HEK293 (cell line): ENCODE results near the gene ID1.

Experiments used
- KLF16 ChIP-seq: fragments of 450-650 bp; formaldehyde crosslinking; IDR thresholded peaks from 2 replicates; pipeline ENCODE4 v1.5.1; 2017; ENCODE audit warnings: missing biosample characterization, missing genetic modification characterization
- KLF8 ChIP-seq: fragments of 450-650 bp; formaldehyde crosslinking; IDR thresholded peaks from 2 replicates; pipeline ENCODE4 v1.5.1; 2016; ENCODE audit warnings: missing biosample characterization, missing genetic modification characterization
- TRIM28 ChIP-seq: IDR thresholded peaks from 2 replicates; pipeline ENCODE4 v1.6.1; 2011; ENCODE audit warnings: low read length, control low read depth, borderline replicate concordance
- ZNF121 ChIP-seq: fragments of 450-650 bp; formaldehyde crosslinking; IDR thresholded peaks from 2 replicates; pipeline ENCODE4 v1.5.1; 2016; ENCODE audit warnings: missing biosample characterization, missing genetic modification characterization
- ZNF138 ChIP-seq: fragments of 450-650 bp; formaldehyde crosslinking; IDR thresholded peaks from 2 replicates; pipeline ENCODE4 v1.5.1; 2016; ENCODE audit warnings: missing biosample characterization, missing genetic modification characterization, borderline replicate concordance
- ZNF184 ChIP-seq: fragments of 450-650 bp; IDR thresholded peaks from 2 replicates; pipeline ENCODE4 v1.5.1; 2018; ENCODE audit warnings: missing biosample characterization, mild to moderate bottlenecking, missing genetic modification characterization
- ZNF311 ChIP-seq: fragments of 450-650 bp; formaldehyde crosslinking; IDR thresholded peaks from 2 replicates; pipeline ENCODE4 v1.5.1; 2017; ENCODE audit warnings: missing biosample characterization, missing genetic modification characterization, borderline replicate concordance
- ZNF585B ChIP-seq: fragments of 450-650 bp; formaldehyde crosslinking; IDR thresholded peaks from 2 replicates; pipeline ENCODE4 v1.5.1; 2016; ENCODE audit warnings: missing biosample characterization, missing genetic modification characterization
- TF ChIP-seq, protein P1 (sequence below): fragments of 450-650 bp; formaldehyde crosslinking; IDR thresholded peaks from 2 replicates; pipeline ENCODE4 v1.5.1; 2016; ENCODE audit warnings: missing biosample characterization, missing genetic modification characterization
- TF ChIP-seq, protein P2 (sequence below): fragments of 450-650 bp; formaldehyde crosslinking; IDR thresholded peaks from 2 replicates; pipeline ENCODE4 v1.5.1; 2016; ENCODE audit warnings: missing biosample characterization, missing genetic modification characterization
- TF ChIP-seq, protein P3 (sequence below): fragments of 450-650 bp; formaldehyde crosslinking; IDR thresholded peaks from 2 replicates; pipeline ENCODE4 v1.5.1; 2016; ENCODE audit warnings: missing biosample characterization, missing genetic modification characterization, low read depth
- TF ChIP-seq, protein P4 (sequence below): fragments of 450-650 bp; formaldehyde crosslinking; IDR thresholded peaks from 2 replicates; pipeline ENCODE4 v1.5.1; 2016; ENCODE audit warnings: missing biosample characterization, missing genetic modification characterization
- TF ChIP-seq, protein P5 (sequence below): fragments of 450-650 bp; formaldehyde crosslinking; IDR thresholded peaks from 2 replicates; pipeline ENCODE4 v1.5.1; 2016; ENCODE audit warnings: missing biosample characterization, missing genetic modification characterization
- TF ChIP-seq, protein P6 (sequence below): fragments of 450-650 bp; formaldehyde crosslinking; IDR thresholded peaks from 2 replicates; pipeline ENCODE4 v1.5.1; 2016; ENCODE audit warnings: missing biosample characterization, missing genetic modification characterization

DNA sequence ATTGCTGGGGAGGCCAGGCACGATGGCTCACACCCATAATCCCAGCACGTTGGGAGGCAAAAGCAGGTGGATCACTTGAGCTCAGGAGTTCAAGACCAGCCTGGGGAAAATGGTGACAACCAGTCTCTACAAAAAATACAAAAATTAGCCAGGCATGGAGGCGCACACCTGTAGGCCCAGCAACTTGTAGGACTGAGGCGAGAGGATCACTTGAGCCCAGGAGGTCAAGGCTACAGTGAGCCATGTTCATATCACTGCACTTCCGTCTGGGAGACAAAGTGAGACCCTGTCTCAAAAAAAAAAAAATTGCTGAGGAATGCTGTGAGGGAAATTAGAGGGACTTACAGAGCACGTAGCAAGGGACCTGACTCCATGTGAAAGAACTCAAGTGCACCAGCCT lies 40.8 kb upstream of the ID1 start:
- no peak for TF ChIP-seq ZNF311
- TF ChIP-seq, protein P1, sequence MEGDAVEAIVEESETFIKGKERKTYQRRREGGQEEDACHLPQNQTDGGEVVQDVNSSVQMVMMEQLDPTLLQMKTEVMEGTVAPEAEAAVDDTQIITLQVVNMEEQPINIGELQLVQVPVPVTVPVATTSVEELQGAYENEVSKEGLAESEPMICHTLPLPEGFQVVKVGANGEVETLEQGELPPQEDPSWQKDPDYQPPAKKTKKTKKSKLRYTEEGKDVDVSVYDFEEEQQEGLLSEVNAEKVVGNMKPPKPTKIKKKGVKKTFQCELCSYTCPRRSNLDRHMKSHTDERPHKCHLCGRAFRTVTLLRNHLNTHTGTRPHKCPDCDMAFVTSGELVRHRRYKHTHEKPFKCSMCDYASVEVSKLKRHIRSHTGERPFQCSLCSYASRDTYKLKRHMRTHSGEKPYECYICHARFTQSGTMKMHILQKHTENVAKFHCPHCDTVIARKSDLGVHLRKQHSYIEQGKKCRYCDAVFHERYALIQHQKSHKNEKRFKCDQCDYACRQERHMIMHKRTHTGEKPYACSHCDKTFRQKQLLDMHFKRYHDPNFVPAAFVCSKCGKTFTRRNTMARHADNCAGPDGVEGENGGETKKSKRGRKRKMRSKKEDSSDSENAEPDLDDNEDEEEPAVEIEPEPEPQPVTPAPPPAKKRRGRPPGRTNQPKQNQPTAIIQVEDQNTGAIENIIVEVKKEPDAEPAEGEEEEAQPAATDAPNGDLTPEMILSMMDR: no peak
- TF ChIP-seq TRIM28: no peak
- TF ChIP-seq, protein P2, sequence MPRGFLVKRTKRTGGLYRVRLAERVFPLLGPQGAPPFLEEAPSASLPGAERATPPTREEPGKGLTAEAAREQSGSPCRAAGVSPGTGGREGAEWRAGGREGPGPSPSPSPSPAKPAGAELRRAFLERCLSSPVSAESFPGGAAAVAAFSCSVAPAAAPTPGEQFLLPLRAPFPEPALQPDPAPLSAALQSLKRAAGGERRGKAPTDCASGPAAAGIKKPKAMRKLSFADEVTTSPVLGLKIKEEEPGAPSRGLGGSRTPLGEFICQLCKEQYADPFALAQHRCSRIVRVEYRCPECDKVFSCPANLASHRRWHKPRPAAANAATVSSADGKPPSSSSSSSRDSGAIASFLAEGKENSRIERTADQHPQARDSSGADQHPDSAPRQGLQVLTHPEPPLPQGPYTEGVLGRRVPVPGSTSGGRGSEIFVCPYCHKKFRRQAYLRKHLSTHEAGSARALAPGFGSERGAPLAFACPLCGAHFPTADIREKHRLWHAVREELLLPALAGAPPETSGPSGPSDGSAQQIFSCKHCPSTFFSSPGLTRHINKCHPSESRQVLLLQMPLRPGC (tag by site-specific recombination): no peak
- TF ChIP-seq, protein P3, sequence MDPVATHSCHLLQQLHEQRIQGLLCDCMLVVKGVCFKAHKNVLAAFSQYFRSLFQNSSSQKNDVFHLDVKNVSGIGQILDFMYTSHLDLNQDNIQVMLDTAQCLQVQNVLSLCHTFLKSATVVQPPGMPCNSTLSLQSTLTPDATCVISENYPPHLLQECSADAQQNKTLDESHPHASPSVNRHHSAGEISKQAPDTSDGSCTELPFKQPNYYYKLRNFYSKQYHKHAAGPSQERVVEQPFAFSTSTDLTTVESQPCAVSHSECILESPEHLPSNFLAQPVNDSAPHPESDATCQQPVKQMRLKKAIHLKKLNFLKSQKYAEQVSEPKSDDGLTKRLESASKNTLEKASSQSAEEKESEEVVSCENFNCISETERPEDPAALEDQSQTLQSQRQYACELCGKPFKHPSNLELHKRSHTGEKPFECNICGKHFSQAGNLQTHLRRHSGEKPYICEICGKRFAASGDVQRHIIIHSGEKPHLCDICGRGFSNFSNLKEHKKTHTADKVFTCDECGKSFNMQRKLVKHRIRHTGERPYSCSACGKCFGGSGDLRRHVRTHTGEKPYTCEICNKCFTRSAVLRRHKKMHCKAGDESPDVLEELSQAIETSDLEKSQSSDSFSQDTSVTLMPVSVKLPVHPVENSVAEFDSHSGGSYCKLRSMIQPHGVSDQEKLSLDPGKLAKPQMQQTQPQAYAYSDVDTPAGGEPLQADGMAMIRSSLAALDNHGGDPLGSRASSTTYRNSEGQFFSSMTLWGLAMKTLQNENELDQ: no peak
- no peak for TF ChIP-seq KLF16 (tag by site-specific recombination)
- TF ChIP-seq, protein P4, sequence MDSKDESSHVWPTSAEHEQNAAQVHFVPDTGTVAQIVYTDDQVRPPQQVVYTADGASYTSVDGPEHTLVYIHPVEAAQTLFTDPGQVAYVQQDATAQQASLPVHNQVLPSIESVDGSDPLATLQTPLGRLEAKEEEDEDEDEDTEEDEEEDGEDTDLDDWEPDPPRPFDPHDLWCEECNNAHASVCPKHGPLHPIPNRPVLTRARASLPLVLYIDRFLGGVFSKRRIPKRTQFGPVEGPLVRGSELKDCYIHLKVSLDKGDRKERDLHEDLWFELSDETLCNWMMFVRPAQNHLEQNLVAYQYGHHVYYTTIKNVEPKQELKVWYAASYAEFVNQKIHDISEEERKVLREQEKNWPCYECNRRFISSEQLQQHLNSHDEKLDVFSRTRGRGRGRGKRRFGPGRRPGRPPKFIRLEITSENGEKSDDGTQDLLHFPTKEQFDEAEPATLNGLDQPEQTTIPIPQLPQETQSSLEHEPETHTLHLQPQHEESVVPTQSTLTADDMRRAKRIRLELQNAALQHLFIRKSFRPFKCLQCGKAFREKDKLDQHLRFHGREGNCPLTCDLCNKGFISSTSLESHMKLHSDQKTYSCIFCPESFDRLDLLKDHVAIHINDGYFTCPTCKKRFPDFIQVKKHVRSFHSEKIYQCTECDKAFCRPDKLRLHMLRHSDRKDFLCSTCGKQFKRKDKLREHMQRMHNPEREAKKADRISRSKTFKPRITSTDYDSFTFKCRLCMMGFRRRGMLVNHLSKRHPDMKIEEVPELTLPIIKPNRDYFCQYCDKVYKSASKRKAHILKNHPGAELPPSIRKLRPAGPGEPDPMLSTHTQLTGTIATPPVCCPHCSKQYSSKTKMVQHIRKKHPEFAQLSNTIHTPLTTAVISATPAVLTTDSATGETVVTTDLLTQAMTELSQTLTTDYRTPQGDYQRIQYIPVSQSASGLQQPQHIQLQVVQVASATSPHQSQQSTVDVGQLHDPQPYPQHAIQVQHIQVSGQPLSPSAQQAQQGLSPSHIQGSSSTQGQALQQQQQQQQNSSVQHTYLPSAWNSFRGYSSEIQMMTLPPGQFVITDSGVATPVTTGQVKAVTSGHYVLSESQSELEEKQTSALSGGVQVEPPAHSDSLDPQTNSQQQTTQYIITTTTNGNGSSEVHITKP (tag by site-specific recombination): no peak; the same call in 1 of the 2 replicates
- TF ChIP-seq, protein P5, sequence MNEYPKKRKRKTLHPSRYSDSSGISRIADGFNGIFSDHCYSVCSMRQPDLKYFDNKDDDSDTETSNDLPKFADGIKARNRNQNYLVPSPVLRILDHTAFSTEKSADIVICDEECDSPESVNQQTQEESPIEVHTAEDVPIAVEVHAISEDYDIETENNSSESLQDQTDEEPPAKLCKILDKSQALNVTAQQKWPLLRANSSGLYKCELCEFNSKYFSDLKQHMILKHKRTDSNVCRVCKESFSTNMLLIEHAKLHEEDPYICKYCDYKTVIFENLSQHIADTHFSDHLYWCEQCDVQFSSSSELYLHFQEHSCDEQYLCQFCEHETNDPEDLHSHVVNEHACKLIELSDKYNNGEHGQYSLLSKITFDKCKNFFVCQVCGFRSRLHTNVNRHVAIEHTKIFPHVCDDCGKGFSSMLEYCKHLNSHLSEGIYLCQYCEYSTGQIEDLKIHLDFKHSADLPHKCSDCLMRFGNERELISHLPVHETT (tag by site-specific recombination): no peak
- TF ChIP-seq KLF8 (tag by site-specific recombination): no peak
- no peak for TF ChIP-seq ZNF585B (tag by site-specific recombination)
- TF ChIP-seq ZNF121 (tag by site-specific recombination): no peak
- TF ChIP-seq, protein P6, sequence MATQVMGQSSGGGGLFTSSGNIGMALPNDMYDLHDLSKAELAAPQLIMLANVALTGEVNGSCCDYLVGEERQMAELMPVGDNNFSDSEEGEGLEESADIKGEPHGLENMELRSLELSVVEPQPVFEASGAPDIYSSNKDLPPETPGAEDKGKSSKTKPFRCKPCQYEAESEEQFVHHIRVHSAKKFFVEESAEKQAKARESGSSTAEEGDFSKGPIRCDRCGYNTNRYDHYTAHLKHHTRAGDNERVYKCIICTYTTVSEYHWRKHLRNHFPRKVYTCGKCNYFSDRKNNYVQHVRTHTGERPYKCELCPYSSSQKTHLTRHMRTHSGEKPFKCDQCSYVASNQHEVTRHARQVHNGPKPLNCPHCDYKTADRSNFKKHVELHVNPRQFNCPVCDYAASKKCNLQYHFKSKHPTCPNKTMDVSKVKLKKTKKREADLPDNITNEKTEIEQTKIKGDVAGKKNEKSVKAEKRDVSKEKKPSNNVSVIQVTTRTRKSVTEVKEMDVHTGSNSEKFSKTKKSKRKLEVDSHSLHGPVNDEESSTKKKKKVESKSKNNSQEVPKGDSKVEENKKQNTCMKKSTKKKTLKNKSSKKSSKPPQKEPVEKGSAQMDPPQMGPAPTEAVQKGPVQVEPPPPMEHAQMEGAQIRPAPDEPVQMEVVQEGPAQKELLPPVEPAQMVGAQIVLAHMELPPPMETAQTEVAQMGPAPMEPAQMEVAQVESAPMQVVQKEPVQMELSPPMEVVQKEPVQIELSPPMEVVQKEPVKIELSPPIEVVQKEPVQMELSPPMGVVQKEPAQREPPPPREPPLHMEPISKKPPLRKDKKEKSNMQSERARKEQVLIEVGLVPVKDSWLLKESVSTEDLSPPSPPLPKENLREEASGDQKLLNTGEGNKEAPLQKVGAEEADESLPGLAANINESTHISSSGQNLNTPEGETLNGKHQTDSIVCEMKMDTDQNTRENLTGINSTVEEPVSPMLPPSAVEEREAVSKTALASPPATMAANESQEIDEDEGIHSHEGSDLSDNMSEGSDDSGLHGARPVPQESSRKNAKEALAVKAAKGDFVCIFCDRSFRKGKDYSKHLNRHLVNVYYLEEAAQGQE (tag by site-specific recombination): no peak
- TF ChIP-seq ZNF184 (tag by site-specific recombination): no peak
- TF ChIP-seq ZNF138 (tag by site-specific recombination): no peak
